ENCODE data around the gene PCDH15. TPM values are rescaled to one million over a fixed set of nuclear protein-coding genes. Genes with fewer than 3 reads are reported as not detected.

The PCDH15 gene
- total and polyA plus RNA-seq, 9 of the 15 experiments (the other 6 are each of a cell fraction or from before 2014, with no cell fraction given): not detected

GRCh38 chr10:53841483-53842145 lies 959.4 kb downstream of the PCDH15 start (continued):
- TF ChIP-seq TAF1 (IDR thresholded peaks at IDR 0.05; ENCODE audit: control insufficient read depth, extremely low read depth, insufficient read depth, low read length, severe bottlenecking) (no peak), MYC (IDR thresholded peaks at IDR 0.05; ENCODE audit: low read depth, low read length) (no peak), MYC (CRISPR knock-in tag; IDR thresholded peaks at IDR 0.05; ENCODE audit: borderline replicate concordance, low read depth) (no peak)
- TF ChIP-seq, protein P1, sequence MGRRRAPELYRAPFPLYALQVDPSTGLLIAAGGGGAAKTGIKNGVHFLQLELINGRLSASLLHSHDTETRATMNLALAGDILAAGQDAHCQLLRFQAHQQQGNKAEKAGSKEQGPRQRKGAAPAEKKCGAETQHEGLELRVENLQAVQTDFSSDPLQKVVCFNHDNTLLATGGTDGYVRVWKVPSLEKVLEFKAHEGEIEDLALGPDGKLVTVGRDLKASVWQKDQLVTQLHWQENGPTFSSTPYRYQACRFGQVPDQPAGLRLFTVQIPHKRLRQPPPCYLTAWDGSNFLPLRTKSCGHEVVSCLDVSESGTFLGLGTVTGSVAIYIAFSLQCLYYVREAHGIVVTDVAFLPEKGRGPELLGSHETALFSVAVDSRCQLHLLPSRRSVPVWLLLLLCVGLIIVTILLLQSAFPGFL (CRISPR knock-in tag; IDR thresholded peaks at IDR 0.05): no peak

- Histone ChIP-seq H3K36me3 (ENCODE audit: control insufficient read depth, insufficient read depth, low read length) (no peaks in the 10 kb centered on the region), H3K27ac (ENCODE audit: extremely low read depth, low read depth, low read length) (no peak overlapping the region), H3K79me2 (ENCODE audit: control insufficient read depth, insufficient read depth, low read length) (no peaks in the 10 kb centered on the region), H3K4me1 (replicated peaks in 1 of 2; ENCODE audit: control insufficient read depth in 2 of 2, insufficient read depth in 2 of 2, low read length in 2 of 2) (no peaks in the 10 kb centered on the region), H3K9me1 (ENCODE audit: control insufficient read depth, insufficient read depth, low read length) (no peaks in the 10 kb centered on the region), H3K9me3 (replicated peaks; ENCODE audit: control insufficient read depth, insufficient read depth, low read depth, low read length) (no peaks in the 10 kb centered on the region; the same call in 1 of the 2 replicates), H2AFZ (ENCODE audit: low read depth, low read length) (no peak overlapping the region), H3K4me2 (ENCODE audit: insufficient read depth, low read length) (no peak overlapping the region), H3K9ac (ENCODE audit: insufficient read depth in 1 of 2, low read depth in 2 of 2, low read length in 2 of 2) (no peak overlapping the region), H4K20me1 (replicated peaks; ENCODE audit: control insufficient read depth, insufficient read depth, low read length) (no peaks in the 10 kb centered on the region), H3K4me3 (no peak overlapping the region), H3K27me3 (ENCODE audit: control insufficient read depth in 2 of 2, insufficient read depth in 2 of 2, low read length in 2 of 2) (no peaks in the 10 kb centered on the region)
- no TSS peak for BruUV-seq (replicated peaks)
- ATAC-seq (no peak), FAIRE-seq (no peak), DNase-seq (ENCODE audit: extremely low read depth in 1 of 4, low spot score in 3 of 4) (no peak)
- WGBS (ENCODE audit: insufficient coverage, low coverage, missing lambda C conversion rate): 1% methylated on average over 4 of the region's 4 CpGs
- intact Hi-C loops (cut with micrococcal nuclease) (no loop called here), in situ Hi-C loops (cut with MboI) (no loop called here)
- ChIA-PET POLR2A (no interaction called here), CTCF (ENCODE audit: low intra/inter-chr PET ratio) (no interaction called here)
- TF ChIP-seq MCM2 (IDR thresholded peaks at IDR 0.05; ENCODE audit: low read depth) (no peak), CHCHD3 (CRISPR knock-in tag; IDR thresholded peaks at IDR 0.05) (no peak), ZNF766 (CRISPR knock-in tag; conservative IDR thresholded peaks at IDR 0.05) (no peak), NFE2 (IDR thresholded peaks at IDR 0.05; ENCODE audit: low read depth) (no peak), POLR3G (IDR thresholded peaks at IDR 0.05; ENCODE audit: extremely low read depth, insufficient read length, insufficient replicate concordance) (no peak), ZBTB11 (CRISPR knock-in tag; IDR thresholded peaks at IDR 0.05) (no peak), CTBP1 (IDR thresholded peaks at IDR 0.05; ENCODE audit: borderline replicate concordance) (no peak)
- TF ChIP-seq, protein P2, sequence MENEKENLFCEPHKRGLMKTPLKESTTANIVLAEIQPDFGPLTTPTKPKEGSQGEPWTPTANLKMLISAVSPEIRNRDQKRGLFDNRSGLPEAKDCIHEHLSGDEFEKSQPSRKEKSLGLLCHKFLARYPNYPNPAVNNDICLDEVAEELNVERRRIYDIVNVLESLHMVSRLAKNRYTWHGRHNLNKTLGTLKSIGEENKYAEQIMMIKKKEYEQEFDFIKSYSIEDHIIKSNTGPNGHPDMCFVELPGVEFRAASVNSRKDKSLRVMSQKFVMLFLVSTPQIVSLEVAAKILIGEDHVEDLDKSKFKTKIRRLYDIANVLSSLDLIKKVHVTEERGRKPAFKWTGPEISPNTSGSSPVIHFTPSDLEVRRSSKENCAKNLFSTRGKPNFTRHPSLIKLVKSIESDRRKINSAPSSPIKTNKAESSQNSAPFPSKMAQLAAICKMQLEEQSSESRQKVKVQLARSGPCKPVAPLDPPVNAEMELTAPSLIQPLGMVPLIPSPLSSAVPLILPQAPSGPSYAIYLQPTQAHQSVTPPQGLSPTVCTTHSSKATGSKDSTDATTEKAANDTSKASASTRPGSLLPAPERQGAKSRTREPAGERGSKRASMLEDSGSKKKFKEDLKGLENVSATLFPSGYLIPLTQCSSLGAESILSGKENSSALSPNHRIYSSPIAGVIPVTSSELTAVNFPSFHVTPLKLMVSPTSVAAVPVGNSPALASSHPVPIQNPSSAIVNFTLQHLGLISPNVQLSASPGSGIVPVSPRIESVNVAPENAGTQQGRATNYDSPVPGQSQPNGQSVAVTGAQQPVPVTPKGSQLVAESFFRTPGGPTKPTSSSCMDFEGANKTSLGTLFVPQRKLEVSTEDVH (IDR thresholded peaks at IDR 0.05; ENCODE audit: low read depth, partially characterized antibody): no peak
These were observed 960.4 kb downstream of the PCDH15 start for GRCh38 chr10:53840653-53841052.

All from K562 (cell line).